Aorta (tissue), 5 donors: Measurements from ENCODE around the gene IRF5. TPM values are rescaled to one million over a fixed set of nuclear protein-coding genes. Genes with fewer than 3 reads are reported as not detected.

Experiments used
- ATAC-seq: fragments of 200-7000 bp; cut with Tn5 transposase; one replicate; pipeline ENCODE4 v1.9.1; 2022; ENCODE audit warnings: moderate library complexity; ENCODE audit not compliant: low FRiP score
- DNase-seq, 2 donors: peaks; one replicate each; pipeline ENCODE4 v3.0.0-alpha.2; 2020
- H3K27ac ChIP-seq, 2 donors: one replicate each; pipeline ENCODE4 v1.5.1; 2013; ENCODE audit warnings: low read length in 2 of 2, mild to moderate bottlenecking in 2 of 2, moderate library complexity in 2 of 2, control low read depth in 1 of 2, inconsistent platforms in 1 of 2, low read depth in 1 of 2
- H3K27me3 ChIP-seq, 2 donors: one replicate each; pipeline ENCODE4 v1.6.1; 2013; ENCODE audit warnings: control low read depth in 1 of 2, low read length in 1 of 2, mild to moderate bottlenecking in 1 of 2, moderate library complexity in 1 of 2; ENCODE audit not compliant: insufficient read depth in 2 of 2, control insufficient read depth in 1 of 2
- H3K36me3 ChIP-seq, 2 donors: one replicate each; pipeline ENCODE4 v1.6.1; 2013; ENCODE audit warnings: control low read depth in 1 of 2, low read length in 1 of 2, mild to moderate bottlenecking in 1 of 2; ENCODE audit not compliant: insufficient read depth in 2 of 2, control insufficient read depth in 1 of 2
- H3K4me1 ChIP-seq, 2 donors: one replicate each; pipeline ENCODE4 v1.6.1; 2013; ENCODE audit warnings: low read length in 2 of 2, control low read depth in 1 of 2, mild to moderate bottlenecking in 1 of 2, moderate library complexity in 1 of 2; ENCODE audit not compliant: insufficient read depth in 2 of 2, control insufficient read depth in 1 of 2
- H3K4me3 ChIP-seq, 2 donors: one replicate each; pipeline ENCODE4 v1.5.1; 2013; ENCODE audit warnings: low read length in 2 of 2, control low read depth in 1 of 2, mild to moderate bottlenecking in 1 of 2
- H3K9me3 ChIP-seq: one replicate; pipeline ENCODE4 v1.6.1; 2013; ENCODE audit warnings: mild to moderate bottlenecking, low read length; ENCODE audit not compliant: control insufficient read depth
- whole genome bisulfite sequencing, 2 donors: extraction: QIAGEN DNeasy Blood & Tissue Kit; methylation state at CpG; one replicate each; pipeline ENCODE4 v1.1.7; 2013; 5-methylcytosine and 5-hydroxymethylcytosine counted together
- intact Hi-C, 2 donors: fragments of 100-400 bp; cut with DNase I; formaldehyde crosslinking; loops; one replicate each; pipeline versions ENCODE4 v1.14.2 to v1.15.0; 2022
- polyA plus RNA-seq, 2 donors: library from polyadenylated mRNA; stranded (reverse); fragments of 200-250 nt; gene quantifications; one replicate each; pipeline ENCODE4 v1.2.3, GENCODE V29; 2013
- total RNA-seq, 2 donors: library from RNA; stranded (reverse); fragmentation: NEBNext Ultra II Directional; extraction: Animal tissue kit (Norgen Biotek cat#: 25700); gene quantifications; one replicate each; pipeline ENCODE4 v1.2.1, GENCODE V29; 2021
- donor health status: healthy with polysubstance abuse.
- donor health status: Bipolar disorder and iron deficiency.
- donor health status: DM: no; HTN: no; CAD: no.
- donor health status: DM: no; HTN: no; CAD: no.
- donor health status: DM: yes; HTN: yes; CAD: no.

The IRF5 gene
- total and polyA plus RNA-seq, 4 donors, result 4.0 to 15.5 (median 8.7) TPM

DNA sequence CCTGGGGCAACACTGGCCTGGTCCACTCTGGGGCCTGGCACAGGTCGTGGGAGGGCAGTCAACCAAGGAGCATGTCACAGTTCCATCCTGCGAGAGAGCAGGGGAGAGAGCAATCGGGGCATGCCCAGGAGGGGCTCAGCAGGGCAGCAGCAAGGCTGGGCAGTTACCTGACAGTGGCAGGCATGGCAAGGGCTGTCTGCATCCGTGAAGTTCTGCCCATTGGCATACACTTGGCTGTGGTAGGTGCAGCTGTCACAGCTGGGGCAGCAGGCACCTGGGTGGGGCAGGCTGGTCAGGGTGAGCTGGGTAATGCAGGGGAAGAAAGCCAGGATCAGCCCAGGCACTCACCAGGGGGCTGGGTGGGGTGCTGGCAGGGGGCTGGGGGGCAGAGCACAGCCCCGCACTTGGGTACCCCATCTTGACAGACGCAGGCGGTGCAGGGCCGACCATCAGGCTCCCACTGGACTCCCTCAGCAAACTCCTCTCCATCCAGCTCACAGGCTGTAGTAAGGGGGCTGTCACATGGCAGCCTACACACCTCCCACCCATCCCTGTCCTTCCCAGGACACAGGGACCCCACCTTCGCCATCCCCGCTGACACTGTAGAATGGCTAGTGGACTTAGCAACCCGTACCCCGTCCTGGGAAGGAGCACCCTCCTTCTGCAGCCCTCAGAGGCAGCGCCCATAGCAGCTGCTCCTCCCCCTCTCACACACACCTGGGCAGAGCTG lies 45.0 kb upstream of the IRF5 start:
- Histone ChIP-seq H3K27me3 (no peaks in the 10 kb centered on the region), H3K36me3 (no peaks in the 10 kb centered on the region), H3K4me1 (no peaks in the 10 kb centered on the region), H3K9me3 (no peaks in the 10 kb centered on the region), H3K4me3 (no peak overlapping the region), H3K27ac (no peak overlapping the region)
- DNase-seq (peak in 1 of 2 donors; percentile 50), ATAC-seq (no peak)
- 89 to 95% methylated on average over 13 of the region's 13 CpGs for WGBS, 2 donors
- intact Hi-C loops, result no loop called here

DNA sequence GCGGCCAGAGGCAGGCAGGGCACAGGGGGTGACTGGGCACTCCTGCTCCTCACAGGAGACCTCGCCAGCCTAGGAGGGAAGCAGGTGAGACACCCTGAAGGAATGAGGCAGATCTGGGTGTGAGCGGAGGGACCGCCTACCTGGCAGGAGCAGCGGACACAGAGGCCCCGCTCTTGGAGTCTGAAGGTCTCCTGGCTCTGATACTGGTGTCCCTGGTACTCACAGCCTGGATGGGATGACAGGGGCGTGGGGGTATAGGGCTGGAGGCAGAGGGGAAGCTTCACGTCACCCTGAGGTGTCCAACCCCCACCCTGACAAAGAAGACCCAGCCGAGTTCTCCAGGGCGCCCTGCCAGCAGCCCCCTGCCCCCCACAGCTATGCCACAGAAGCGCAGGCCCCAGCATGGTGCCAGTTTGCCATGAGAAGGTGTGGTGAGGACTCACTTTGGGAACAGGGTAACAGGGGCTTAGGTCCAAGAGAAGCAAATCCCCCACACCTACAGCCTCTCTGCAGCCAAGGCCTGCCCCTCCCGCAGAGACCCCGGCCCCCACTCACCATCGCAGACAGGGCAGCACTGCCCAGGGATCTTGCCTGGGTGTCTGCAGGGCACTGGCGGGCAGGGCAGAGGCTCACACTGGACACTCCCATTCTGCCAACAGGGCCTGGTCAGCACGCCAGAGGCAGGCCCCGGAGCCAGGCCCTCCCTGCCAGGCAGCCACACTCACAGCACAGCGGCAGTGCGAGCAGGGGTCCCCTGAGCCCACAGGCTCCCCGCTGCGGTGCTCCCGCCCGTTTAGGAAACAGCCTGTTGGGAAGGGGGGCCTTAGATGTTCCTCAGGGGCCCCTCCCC lies 44.3 kb upstream of the IRF5 start:
- WGBS, 2 donors, result 90 to 92% methylated on average over 22 to 23 of the region's 23 CpGs
- peak in 1 of 2 donors; percentile 69 for DNase-seq

GRCh38 chr7:128894101-128894440 lies 43.7 kb upstream of the IRF5 start:
- DNase-seq (no peak), ATAC-seq (no peak)
- H3K9me3 ChIP-seq, result no peaks in the 10 kb centered on the region
- H3K4me3 ChIP-seq, result no peak overlapping the region
- WGBS, 2 donors, result 94 to 97% methylated on average over 6 of the region's 6 CpGs
- H3K27ac ChIP-seq, result no peak overlapping the region
- no peaks in the 10 kb centered on the region for H3K27me3 ChIP-seq
- no peaks in the 10 kb centered on the region for H3K4me1 ChIP-seq
- no peaks in the 10 kb centered on the region for H3K36me3 ChIP-seq
- intact Hi-C loops, result no loop called here

More for the DNA sequence above, 44.3 kb upstream of the IRF5 start:
- no peaks in the 10 kb centered on the region for H3K27me3 ChIP-seq
- no peak overlapping the region for H3K27ac ChIP-seq
- no peaks in the 10 kb centered on the region for H3K36me3 ChIP-seq
- H3K4me1 ChIP-seq, result no peaks in the 10 kb centered on the region
- no peak overlapping the region for H3K4me3 ChIP-seq
- no peak for ATAC-seq
- intact Hi-C loops, result no loop called here
- no peaks in the 10 kb centered on the region for H3K9me3 ChIP-seq

GRCh38 chr7:128895320-128895719 lies 42.4 kb upstream of the IRF5 start:
- intact Hi-C loops, result no loop called here
- no peaks in the 10 kb centered on the region for H3K36me3 ChIP-seq
- no peak overlapping the region for H3K27ac ChIP-seq
- H3K4me1 ChIP-seq, result no peaks in the 10 kb centered on the region
- no peaks in the 10 kb centered on the region for H3K9me3 ChIP-seq
- no peak overlapping the region for H3K4me3 ChIP-seq
- 89 to 93% methylated on average over 3 of the region's 3 CpGs for WGBS, 2 donors
- peak in 1 of 2 donors; percentile 22 for DNase-seq
- H3K27me3 ChIP-seq, result no peaks in the 10 kb centered on the region
- no peak for ATAC-seq

GRCh38 chr7:128899392-128899791 lies 38.3 kb upstream of the IRF5 start:
- Histone ChIP-seq H3K27me3 (no peaks in the 10 kb centered on the region), H3K4me1 (no peaks in the 10 kb centered on the region), H3K27ac (no peak overlapping the region), H3K4me3 (no peak overlapping the region), H3K9me3 (no peaks in the 10 kb centered on the region), H3K36me3 (no peaks in the 10 kb centered on the region)
- no peak for ATAC-seq
- intact Hi-C loops, result no loop called here
- DNase-seq, result no peak

GRCh38 chr7:128900237-128900636 lies 37.5 kb upstream of the IRF5 start:
- 38 to 40% methylated on average over 1 of the region's 1 CpG for WGBS, 2 donors
- intact Hi-C loops, result loop anchor here in 1 of 2 donors (5.0 kb wide), 1 partner anchor 187 kb away; no protein-coding TSS in a partner anchor
- DNase-seq, result no peak
- H3K27me3 ChIP-seq, result no peaks in the 10 kb centered on the region
- H3K4me3 ChIP-seq, result no peak overlapping the region
- no peaks in the 10 kb centered on the region for H3K36me3 ChIP-seq
- no peak for ATAC-seq
- no peaks in the 10 kb centered on the region for H3K4me1 ChIP-seq
- no peak overlapping the region for H3K27ac ChIP-seq
- H3K9me3 ChIP-seq, result no peaks in the 10 kb centered on the region

DNA sequence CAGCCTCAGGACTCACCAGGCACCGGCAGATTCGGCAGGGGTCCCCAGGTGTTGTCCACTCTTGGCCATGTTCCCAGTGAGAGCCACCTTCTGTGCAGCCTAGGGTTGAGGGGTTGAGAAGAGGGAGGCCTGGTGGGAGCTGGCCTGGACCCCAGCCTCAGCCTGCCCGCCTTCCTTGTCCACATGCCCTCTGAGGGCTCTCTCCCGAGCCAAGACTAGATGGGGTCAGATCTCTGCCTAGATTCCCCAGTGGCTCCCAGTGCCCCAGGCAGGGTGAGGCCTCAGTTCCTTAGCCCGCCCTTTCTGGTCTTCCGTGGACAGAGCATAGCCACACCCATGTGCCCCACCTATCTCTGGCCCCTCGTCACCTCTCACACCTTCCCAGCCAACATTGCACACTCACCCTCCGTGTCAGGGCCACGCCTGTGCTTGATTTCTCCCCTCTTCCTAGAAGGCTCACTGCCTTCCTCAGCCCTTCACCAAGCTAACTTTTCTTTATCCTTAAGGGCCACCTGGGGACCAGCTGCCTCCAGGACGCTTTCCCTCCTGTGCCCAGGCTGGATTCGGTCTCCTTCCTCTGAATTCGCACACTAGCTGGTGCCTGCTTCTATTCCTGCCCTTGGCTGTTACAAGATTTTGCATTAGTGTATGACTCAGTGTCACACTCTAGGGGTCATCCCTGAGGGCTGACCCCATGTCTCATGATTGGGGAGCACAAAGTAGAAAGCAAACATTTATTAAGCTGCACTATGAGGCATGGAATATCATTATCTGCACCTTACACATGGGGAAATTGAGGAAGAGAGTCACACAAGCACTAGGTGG lies 34.8 kb upstream of the IRF5 start:
- no peak for ATAC-seq
- H3K4me1 ChIP-seq, result no peaks in the 10 kb centered on the region
- no peaks in the 10 kb centered on the region for H3K9me3 ChIP-seq
- no peak for DNase-seq
- no peaks in the 10 kb centered on the region for H3K36me3 ChIP-seq
- intact Hi-C loops, result loop anchor here in 1 of 2 donors (5.0 kb wide), 1 partner anchor 184 kb away; no protein-coding TSS in a partner anchor
- H3K27me3 ChIP-seq, result no peaks in the 10 kb centered on the region
- 82 to 90% methylated on average over 12 of the region's 12 CpGs for WGBS, 2 donors
- H3K27ac ChIP-seq, result no peak overlapping the region
- H3K4me3 ChIP-seq, result no peak overlapping the region

DNA sequence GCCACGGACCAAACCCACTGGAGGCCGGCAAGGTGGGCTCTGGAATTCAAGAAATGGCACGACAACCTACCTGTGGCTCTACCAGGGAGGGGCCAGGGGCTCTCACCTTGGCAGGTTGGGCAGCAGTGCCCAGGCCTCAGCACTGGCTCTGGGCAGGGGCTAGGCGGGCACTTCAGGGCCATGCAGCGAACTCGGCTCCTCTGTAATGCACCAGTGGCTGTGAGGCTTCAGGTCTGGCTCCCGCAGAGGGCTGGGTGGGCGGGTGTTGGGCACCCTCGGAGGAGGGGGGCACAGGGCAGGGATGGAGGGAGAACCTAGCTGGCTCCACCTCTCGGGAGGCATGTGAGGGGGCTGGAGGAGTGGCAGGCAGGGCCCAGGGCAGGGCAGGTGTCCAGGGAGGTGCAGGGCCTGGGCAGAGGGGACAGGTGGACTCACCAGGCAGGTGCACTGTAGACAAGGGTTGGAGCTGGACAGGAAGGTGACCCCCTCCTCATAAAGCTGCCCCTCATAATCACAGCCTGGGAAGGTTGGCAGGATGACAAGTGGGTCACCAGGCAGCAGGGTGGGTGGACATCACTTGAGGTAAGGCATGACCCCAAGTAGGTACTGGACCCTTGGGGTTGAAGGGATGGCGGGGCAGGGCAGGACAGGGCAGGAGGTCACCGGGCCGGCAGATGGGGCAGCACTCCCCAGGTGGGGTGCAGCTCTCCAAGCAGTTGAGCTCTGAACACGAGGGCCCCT lies 33.9 kb upstream of the IRF5 start:
- Histone ChIP-seq H3K9me3 (no peaks in the 10 kb centered on the region), H3K27ac (no peak overlapping the region), H3K36me3 (no peaks in the 10 kb centered on the region), H3K27me3 (no peaks in the 10 kb centered on the region), H3K4me3 (no peak overlapping the region), H3K4me1 (no peaks in the 10 kb centered on the region)
- intact Hi-C loops, result loop anchor here in 1 of 2 donors (5.0 kb wide), 1 partner anchor 184 kb away; no protein-coding TSS in a partner anchor
- DNase-seq (no peak), ATAC-seq (no peak)
- WGBS, 2 donors, result 77 to 85% methylated on average over 13 to 14 of the region's 14 CpGs
